Lower leg skin (tissue), 4 donors: ENCODE measurements around the gene EFCAB7. TPM values are rescaled to one million over a fixed set of nuclear protein-coding genes. Genes with fewer than 3 reads are reported as not detected.
"Not testable (repeated sequence)": the region's sequence is repeated elsewhere in the genome, so short reads cannot be mapped to it uniquely, and the experiment has no call there.

ENCODE experiments used
- DNase-seq, 2 donors: peaks; one replicate each; pipeline ENCODE4 v3.0.0-alpha.2; 2019; ENCODE audit warnings: low spot score in 2 of 2
- H3K4me3 ChIP-seq: fragments of 200-600 bp; sonication (generic); 2 replicates; pipeline ENCODE4 v1.5.1; 2017; ENCODE audit warnings: mild to moderate bottlenecking, low read depth; ENCODE audit not compliant: poor library complexity, severe bottlenecking
- CTCF ChIP-seq, 3 donors: fragments of 450-650 bp; IDR thresholded peaks; one replicate each; pipeline ENCODE4 v1.5.1; 2016; ENCODE audit warnings: antibody characterized with exemption in 3 of 3, mild to moderate bottlenecking in 3 of 3, moderate library complexity in 2 of 3
- POLR2A ChIP-seq, 2 donors: fragments of 450-650 bp; IDR thresholded peaks; one replicate each; pipeline ENCODE4 v1.6.1; 2016 to 2017; ENCODE audit warnings: antibody characterized with exemption in 2 of 2, mild to moderate bottlenecking in 1 of 2, moderate library complexity in 1 of 2
- WGBS, 2 donors: methylation state at CpG; one replicate each; pipeline ENCODE4 v1.1.5; 2018; 5-methylcytosine and 5-hydroxymethylcytosine counted together
- intact Hi-C: fragments of 100-400 bp; cut with DNase I; formaldehyde crosslinking; loops from one replicate; pipeline ENCODE4 v1.15.0; 2023; ENCODE audit warnings: low total_unique reads
- total RNA-seq, 4 donors: library from RNA; depleted of rRNA; stranded (reverse); fragments of >200 nt; gene quantifications; one replicate each; pipeline ENCODE4 v1.1.0, GENCODE V29; 2016

Gene EFCAB7
- total RNA-seq, 4 donors from 2014 or later, result 3.2 to 10.9 (median 7.1) TPM

GRCh38 chr1:63575340-63575826 lies 52.1 kb downstream of the EFCAB7 start:
- 63 to 64% methylated on average over 4 of the region's 4 CpGs for WGBS, 2 donors
- no peak for DNase-seq
- intact Hi-C loops, result no loop called here
- TF ChIP-seq POLR2A (IDR thresholded peaks at IDR 0.05) (no peak), CTCF (IDR thresholded peaks at IDR 0.05) (no peak)
- no peak overlapping the region for H3K4me3 ChIP-seq

- 90 to 92% methylated on average over 1 of the region's 1 CpG for WGBS, 2 donors
- intact Hi-C loops, DNase-seq, H3K4me3 ChIP-seq: not testable (repeated sequence)
These were observed 63.0 kb downstream of the EFCAB7 start for GRCh38 chr1:63586326-63586725.

GRCh38 chr1:63590166-63590560 lies 66.8 kb downstream of the EFCAB7 start:
- intact Hi-C loops, result no loop called here
- 72 to 77% methylated on average over 3 of the region's 3 CpGs for WGBS, 2 donors
- DNase-seq, result no peak
- H3K4me3 ChIP-seq, result no peak overlapping the region
- TF ChIP-seq POLR2A (IDR thresholded peaks at IDR 0.05) (no peak), CTCF (IDR thresholded peaks at IDR 0.05) (no peak)

- peak in 1 of 2 donors; percentile 73 for DNase-seq
- intact Hi-C loops, result no loop called here
- WGBS, 2 donors, result 21 to 31% methylated on average over 17 to 18 of the region's 18 CpGs
- peak overlapping the region; percentile 58 for H3K4me3 ChIP-seq
- TF ChIP-seq CTCF (IDR thresholded peaks at IDR 0.05), result no peak
- TF ChIP-seq POLR2A (IDR thresholded peaks at IDR 0.05), result no peak
These were observed 69.4 kb downstream of the EFCAB7 start for GRCh38 chr1:63592536-63593302.

GRCh38 chr1:63593303-63593885 lies 70.1 kb downstream of the EFCAB7 start, which contains the start of gene PGM1:
PGM1 (plus strand) TSS chr1:63593411; CDS start chr1:63593489, 78 bp downstream.
- intact Hi-C loops, result no loop called here
- peak; percentile 62 to 95 for DNase-seq
- WGBS, 2 donors, result 1% methylated on average over 35 to 41 of the region's 64 CpGs
- H3K4me3 ChIP-seq, result peak within 1 kb of the TSS; percentile 58
- TF ChIP-seq POLR2A (IDR thresholded peaks at IDR 0.05) (no peak), CTCF (IDR thresholded peaks at IDR 0.05) (no peak)

GRCh38 chr1:63593886-63594605 lies 70.7 kb downstream of the EFCAB7 start:
- 5 to 15% methylated on average over 15 to 38 of the region's 55 CpGs for WGBS, 2 donors
- DNase-seq, result peak; percentile 61 to 94
- H3K4me3 ChIP-seq, result peak overlapping the region; percentile 58
- intact Hi-C loops, result no loop called here
- no peak for TF ChIP-seq POLR2A (IDR thresholded peaks at IDR 0.05)
- TF ChIP-seq CTCF (IDR thresholded peaks at IDR 0.05), result no peak
